Measurements from ENCODE around the gene GJD4. TPM values are rescaled to one million over a fixed set of nuclear protein-coding genes. Genes with fewer than 3 reads are reported as not detected.

GJD4 gene
- total and polyA plus RNA-seq, 2 donors (not counting 3 experiments of a cell fraction or from before 2014, with no cell fraction given), result not detected

GRCh38 chr10:35614312-35614711, 9.2 kb downstream of the GJD4 start:
- dilution Hi-C loops (cut with MboI; ENCODE audit: extremely low pct_ligation_motif_present, low sequenced_read_pairs) (no loop called here), intact Hi-C loops (cut with micrococcal nuclease) (no loop called here)

More at GRCh38 chr10:35614312-35614711, 9.2 kb downstream of the GJD4 start:
- peaks cover 19 to 22% of the 10 kb centered on the region in 2 experiments for H3K27me3 ChIP-seq (ENCODE audit: control insufficient read depth in 2 of 2, insufficient read depth in 2 of 2, low read length in 2 of 2)
- FAIRE-seq, result no peak
- H2AFZ ChIP-seq (ENCODE audit: low read depth, low read length), result no peak overlapping the region
- DNase-seq (ENCODE audit: low read depth, low spot score), result no peak
- TF ChIP-seq FOS (IDR thresholded peaks at IDR 0.05; ENCODE audit: borderline replicate concordance, insufficient read depth, low read length) (no peak), POLR2AphosphoS5 (IDR thresholded peaks at IDR 0.05; ENCODE audit: insufficient read depth, low read depth, low read length) (no peak), POLR2A (IDR thresholded peaks at IDR 0.05; ENCODE audit: low read depth, low read length) (no peak), CTCF (IDR thresholded peaks at IDR 0.05; ENCODE audit: extremely low read depth in 1 of 2, insufficient read depth in 1 of 2, low read depth in 1 of 2, low read length in 2 of 2) (no peak), GATA2 (IDR thresholded peaks at IDR 0.05; ENCODE audit: insufficient read depth, insufficient read length, low read depth, low read length) (no peak), EZH2 (IDR thresholded peaks at IDR 0.05; ENCODE audit: borderline replicate concordance, low read depth, low read length, severe bottlenecking) (no peak), JUN (IDR thresholded peaks at IDR 0.05; ENCODE audit: borderline replicate concordance, insufficient read depth, insufficient read length, low read depth) (no peak), MYC (IDR thresholded peaks at IDR 0.05; ENCODE audit: low read depth, low read length) (no peak), MAX (IDR thresholded peaks at IDR 0.05; ENCODE audit: insufficient read depth, insufficient read length) (no peak)
- no peak overlapping the region for H3K27ac ChIP-seq (ENCODE audit: insufficient read depth, low read depth, low read length)
- CTCF ChIA-PET, result interaction anchor here (0.6 to 6.1 kb wide), 41 partner anchors 8 to 1275 kb away, joined by 3 to 210 read pairs (median 5); no protein-coding TSS in a partner anchor
- no peaks in the 10 kb centered on the region for H3K9me3 ChIP-seq (replicated peaks; ENCODE audit: control insufficient read depth, insufficient read depth, low read length)
- no peaks in the 10 kb centered on the region for H3K4me1 ChIP-seq (ENCODE audit: control insufficient read depth, extremely low read depth, insufficient read depth, low read length)
- H3K79me2 ChIP-seq (ENCODE audit: control insufficient read depth, insufficient read depth, low read length), result no peaks in the 10 kb centered on the region
- no peaks in the 10 kb centered on the region for H3K36me3 ChIP-seq (ENCODE audit: control insufficient read depth in 2 of 2, extremely low read depth in 1 of 2, insufficient read depth in 2 of 2, low read length in 2 of 2)
- no peaks in the 10 kb centered on the region for H3K9me1 ChIP-seq (replicated peaks; ENCODE audit: control insufficient read depth, extremely low read depth, insufficient read depth, low read length)
- H3K9ac ChIP-seq (replicated peaks; ENCODE audit: extremely low read depth, insufficient read depth, low read length), result no peak overlapping the region
- H4K20me1 ChIP-seq (replicated peaks; ENCODE audit: control insufficient read depth, extremely low read depth, insufficient read depth, low read length), result no peaks in the 10 kb centered on the region
- H3K4me3 ChIP-seq (replicated peaks in 1 of 3; ENCODE audit: insufficient read depth in 1 of 3, low read depth in 1 of 3, low read length in 3 of 3), result no peak overlapping the region
- H3K4me2 ChIP-seq (ENCODE audit: insufficient read depth, low read length), result no peak overlapping the region
- BruUV-seq (replicated peaks), result no TSS peak
- POLR2A ChIA-PET, result no interaction called here
